GM10847 (cell line): ENCODE measurements around the gene FAIM.

Source experiments
- POLR2A ChIP-seq: IDR thresholded peaks from 2 replicates; pipeline ENCODE4 v1.6.1; 2011; ENCODE audit not compliant: insufficient read length; ENCODE audit errors: extremely low read depth

The FAIM gene, protein sequence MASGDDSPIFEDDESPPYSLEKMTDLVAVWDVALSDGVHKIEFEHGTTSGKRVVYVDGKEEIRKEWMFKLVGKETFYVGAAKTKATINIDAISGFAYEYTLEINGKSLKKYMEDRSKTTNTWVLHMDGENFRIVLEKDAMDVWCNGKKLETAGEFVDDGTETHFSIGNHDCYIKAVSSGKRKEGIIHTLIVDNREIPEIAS

DNA sequence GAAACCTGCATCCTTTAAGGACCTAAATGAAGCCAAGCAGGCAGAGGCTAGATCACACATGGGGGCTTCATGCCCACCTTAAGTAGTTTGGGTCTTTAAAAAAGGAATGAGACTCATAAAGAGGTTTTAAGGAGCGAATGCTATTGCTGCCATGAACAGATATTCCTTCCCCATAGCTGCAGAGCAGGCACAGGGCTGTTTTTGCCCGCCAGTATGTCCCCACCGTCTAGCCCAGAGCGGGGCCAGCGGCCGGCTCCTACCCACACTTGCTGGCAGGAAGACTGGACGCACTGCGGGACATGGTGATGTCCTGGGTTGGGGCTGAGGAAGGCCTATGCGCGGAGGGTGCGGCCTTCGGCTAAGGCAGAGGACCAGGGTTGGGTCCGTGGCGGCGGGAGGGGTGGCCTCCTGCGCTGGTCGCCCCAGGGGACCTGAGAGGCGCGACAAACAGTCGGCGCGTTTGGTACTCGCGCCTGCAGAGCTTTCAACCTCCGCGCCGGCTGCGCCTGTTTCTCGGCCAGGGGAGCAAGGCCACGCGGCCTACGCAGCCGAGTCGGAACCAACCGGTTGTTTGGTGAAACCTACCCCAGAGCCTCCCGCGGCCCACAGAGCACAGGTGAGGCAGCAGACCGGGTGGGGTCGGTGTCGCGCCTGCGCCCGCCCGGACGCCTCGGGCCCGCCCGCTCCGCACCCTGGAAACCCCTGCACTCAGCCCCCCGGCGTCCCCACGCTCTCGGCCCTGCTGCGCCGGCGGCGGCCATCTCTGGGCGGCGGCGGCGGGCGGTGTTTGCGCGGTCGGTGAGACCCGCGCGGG is at the start of gene FAIM:
Gene FAIM, plus strand, starts transcription at position 450 of the 814 bp plus-strand sequence. CDS start 10,956 bp downstream, outside the sequence.
- peak; percentile 49 for TF ChIP-seq POLR2A

DNA sequence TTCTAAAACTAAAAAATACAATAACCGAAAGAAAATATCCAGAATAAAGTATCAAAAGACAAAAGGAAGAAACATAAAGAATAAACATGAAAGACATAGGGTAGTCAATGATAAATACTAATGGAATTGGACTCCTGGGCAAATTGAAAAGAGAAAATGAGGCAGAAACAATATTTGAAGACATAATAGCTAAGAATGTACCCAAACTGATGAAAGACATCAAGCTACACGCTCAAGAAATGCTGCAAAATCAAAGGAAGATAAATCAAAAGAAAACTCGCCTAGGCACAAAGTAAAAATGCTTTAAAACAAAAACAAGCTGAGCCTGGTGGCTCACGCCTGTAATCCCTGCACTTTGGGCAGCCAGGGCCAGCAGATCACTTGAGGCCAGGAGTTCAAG is 49.4 kb upstream of the FAIM start:
- no peak for TF ChIP-seq POLR2A

DNA sequence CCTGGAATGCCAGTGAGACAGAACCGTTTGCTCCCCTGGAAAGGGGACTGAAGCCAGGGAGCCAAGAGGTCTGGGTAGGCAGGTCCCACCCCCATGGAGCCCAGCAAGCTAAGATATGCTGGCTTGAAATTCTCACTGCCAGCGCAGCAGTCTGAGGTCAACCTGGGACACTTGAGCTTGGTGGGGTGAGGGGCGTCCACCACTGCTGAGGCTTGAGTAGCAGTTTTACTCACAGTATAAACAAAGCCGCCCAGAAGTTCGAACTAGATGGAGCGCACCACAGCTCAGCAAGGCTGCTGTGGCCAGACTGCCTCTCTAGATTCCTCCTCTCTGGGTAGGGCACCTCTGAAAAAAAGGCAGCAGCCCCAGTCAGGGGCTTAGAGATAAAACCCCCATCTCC is 48.1 kb upstream of the FAIM start:
- TF ChIP-seq POLR2A = no peak

DNA sequence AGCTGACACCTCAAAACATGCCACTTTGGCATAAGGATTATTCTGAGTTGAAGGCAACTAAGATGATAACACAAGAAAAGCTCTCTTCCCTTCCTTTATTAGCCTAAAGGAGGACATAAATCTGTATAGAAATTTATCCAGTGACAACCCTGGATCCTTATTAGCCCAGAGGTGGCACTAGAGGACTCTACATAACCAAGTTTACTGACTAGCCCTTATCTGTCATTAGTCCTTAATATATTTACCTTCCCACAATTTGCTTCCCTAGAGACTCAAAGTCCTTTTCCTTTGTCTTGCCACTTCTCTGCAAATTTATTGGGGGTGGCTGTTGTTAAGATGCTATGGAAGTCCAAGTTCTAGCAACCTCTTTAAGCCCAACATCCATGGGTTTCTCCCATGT is 41.2 kb upstream of the FAIM start:
- TF ChIP-seq POLR2A = no peak

DNA sequence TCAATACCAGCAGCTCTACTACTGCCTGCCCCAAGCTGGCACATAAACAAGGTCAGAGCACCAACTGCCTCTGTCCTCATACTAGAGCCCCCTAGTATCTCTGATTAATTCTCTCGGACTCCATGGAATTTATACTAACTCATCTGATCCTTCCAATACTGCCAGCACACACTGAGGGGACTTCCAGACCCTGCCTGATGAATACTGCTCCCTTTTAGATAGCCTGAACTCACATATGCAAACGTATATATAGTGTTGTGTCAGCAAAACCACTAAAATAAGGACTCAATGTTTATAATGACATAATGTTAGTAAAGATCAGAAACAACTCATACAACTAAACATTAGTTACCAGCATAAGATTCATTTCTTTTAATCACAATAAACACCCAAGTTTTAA is 39.5 kb upstream of the FAIM start:
- TF ChIP-seq POLR2A = no peak

DNA sequence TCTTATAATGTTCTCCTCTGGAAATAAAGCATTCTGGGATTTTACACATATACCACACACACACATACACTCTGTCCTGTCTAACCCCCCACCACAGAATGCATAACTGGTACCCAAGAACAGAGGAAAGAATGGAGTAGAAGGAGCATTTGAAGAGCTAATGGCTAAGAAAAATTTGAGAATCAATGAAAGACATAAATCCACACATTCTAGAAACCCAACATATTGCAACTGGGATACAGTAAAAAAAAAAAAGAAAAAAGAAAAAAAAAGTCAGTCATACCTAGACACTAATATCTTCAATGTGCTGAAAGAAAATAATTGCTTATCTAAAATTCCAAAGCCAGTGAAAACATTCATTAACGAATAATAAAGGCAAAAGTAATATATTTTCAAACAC is 35.4 kb upstream of the FAIM start:
- no peak for TF ChIP-seq POLR2A

DNA sequence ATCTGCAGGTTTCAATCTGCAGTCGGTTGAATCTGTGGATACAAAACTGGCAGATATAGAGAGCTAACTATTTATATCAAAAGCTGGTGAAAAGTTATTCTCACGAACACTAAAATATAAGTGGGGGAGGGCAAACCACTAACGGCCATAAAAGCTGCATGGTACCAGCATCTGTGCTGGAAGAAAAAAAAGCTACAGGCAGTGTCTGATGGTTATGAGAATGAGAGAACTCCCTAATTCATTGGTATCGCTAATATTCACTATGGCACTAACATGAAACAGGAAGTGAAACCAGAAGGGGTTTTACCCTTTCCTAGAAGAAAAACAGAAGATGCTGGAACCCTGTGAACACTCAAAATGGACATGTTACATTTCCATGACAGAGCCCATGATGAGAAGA is 30.4 kb upstream of the FAIM start:
- TF ChIP-seq POLR2A = no peak

DNA sequence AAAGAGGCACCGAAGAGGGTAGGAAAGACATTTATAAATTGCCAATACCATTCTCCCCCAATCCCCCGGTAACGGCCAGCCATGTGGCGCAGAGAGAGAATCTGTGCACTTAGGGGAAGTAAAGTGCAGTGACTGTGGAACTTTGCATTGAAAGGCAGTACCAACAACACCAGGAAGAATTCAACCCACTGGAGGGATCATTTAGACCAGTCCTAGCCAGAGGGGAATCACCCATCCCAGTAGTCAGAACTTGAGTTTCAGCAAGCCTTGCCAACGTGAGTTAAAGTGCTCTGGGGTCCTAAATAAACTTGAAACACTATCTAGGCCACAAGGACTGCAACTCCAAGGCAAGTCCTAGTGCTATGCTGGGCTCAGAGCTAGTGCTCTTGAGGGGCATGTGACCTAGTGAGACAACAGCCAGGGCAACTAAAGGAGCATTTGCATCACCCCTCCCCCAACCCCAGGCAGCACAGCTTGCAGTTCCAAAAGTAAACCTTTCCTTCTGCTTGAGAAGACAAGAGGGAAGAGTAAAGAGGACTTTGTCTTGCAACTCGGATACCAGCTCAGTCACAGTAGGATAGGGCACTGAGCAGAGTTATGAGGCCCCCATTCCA is 29.5 kb upstream of the FAIM start:
- no peak for TF ChIP-seq POLR2A

DNA sequence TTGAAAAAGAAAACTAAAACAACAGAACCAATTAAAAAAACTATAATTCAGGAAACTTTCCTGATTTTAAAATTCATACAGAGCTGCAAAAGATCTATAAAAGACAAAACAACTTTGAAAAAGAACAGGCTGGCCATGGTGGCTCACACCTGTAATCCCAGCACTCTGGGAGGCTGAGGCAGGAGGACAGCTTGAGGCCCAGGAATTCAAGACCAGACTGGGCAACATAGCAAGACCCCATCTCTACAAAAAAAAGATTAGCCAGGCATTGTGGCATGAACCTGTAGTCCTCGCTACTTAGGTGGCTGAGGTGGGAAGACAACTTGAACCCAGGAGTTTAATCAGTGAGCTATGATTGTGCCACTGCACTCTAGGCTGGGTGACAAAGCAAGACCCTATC is 21.2 kb upstream of the FAIM start:
- TF ChIP-seq POLR2A = no peak

DNA sequence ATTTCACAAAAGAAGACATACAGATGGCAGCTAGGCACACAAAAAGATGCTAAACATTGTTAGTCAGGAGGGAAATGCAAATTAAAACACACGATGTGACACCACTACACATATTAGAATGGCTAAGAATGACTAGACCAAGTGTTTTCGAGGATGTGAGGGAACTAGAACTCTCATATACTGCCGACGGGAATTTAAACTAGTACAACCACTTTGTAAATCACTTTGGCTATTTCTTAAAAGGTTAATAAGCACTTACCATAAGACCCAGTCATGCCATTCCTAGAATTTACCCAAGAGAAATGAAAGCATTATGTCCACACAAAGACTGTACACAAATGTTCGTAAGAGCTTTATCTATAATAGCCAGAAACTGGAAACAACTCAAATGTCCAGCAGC is 20.1 kb upstream of the FAIM start:
- TF ChIP-seq POLR2A = no peak

DNA sequence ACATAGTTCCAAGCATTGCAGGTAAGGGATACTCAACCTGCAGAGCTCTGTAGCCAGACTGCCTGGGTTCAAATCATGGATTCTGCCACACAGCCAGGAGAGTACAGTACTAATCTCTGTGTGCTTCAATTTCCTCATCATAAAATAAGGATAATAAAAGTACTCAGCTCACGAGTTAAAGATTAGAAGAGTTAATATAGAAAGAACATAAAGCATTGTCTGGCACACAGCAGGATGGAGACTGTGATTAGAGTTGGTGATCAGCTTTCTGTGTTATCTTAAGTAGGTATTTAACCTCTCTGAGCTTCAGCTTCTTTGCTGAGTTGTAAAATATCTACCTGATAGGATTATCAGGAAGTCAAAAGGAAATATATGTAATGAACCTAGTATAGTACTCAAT is 17.2 kb upstream of the FAIM start:
- no peak for TF ChIP-seq POLR2A

DNA sequence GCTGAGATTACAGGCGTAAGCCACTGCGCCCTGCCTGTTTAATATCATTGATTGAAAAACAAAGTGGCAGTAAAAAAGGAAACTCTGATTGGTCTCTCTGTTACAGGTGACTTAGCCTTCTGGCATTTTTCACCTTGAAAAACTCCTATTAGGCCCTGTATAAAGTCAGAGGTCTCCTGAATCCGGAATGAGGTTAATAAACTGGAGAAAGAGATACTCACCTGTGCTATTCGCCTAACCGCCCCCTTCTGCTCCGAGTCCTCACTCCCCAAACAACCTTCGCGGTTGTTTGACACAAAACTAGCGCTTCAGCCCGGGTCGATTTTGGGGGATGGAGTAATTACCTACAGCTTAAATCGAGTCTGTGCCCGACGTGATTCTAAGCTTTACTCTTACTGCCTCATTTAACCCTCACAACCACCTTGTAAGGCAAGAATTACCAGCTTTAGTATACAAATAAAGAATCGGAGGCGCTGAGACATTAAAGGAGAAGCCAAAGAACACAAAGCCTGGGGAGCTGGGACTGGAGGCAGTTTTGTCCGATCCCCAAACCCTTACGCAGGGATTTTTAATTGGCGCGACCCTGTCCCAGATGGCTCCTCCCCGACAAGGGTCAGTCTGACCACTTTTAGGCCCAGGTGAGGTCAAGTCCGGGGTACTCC is 15.0 kb upstream of the FAIM start:
- TF ChIP-seq POLR2A = no peak

DNA sequence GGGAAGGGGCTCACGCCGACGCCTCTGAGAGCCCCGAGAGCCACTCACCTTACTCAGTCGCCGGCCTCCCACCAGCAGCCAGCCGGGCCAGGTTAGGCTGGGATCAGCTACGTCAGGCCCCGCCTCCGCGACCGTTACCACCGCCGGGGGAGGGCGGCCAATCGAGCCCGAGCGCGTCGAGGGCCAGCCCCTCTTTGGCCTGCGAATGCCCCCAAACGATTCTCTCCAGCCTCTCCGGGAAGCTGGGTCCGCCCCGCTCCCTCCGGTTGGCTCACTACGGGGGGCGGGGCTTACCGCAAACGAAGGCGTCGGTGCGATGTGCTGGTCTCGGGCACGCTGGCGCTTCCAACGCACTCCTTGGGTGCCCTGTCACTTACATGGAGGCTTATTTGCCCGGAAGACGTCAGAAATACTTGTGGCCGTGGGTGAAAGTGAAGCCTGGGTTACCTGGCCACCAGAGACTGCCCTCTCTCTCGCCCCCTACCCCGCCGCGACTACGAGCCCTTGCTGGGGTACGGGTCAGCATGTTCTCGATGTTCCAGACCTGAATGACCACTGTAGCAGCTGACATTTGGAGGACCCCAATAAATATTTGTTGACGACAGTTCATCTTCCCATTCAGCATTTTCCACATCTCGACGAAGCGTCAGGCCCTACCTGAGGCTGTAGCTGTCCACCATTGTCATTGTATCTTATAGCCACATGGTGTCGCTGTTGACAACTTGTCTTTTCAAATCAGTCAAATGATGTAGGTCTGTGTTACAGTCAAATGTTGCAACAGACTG is 14.2 kb upstream of the FAIM start, which contains the start of gene CEP70:
Gene CEP70, minus strand, starts transcription at position 111 of the 785 bp plus-strand sequence. CDS start 21,333 bp downstream, outside the sequence.
- peak; percentile 56 for TF ChIP-seq POLR2A

DNA sequence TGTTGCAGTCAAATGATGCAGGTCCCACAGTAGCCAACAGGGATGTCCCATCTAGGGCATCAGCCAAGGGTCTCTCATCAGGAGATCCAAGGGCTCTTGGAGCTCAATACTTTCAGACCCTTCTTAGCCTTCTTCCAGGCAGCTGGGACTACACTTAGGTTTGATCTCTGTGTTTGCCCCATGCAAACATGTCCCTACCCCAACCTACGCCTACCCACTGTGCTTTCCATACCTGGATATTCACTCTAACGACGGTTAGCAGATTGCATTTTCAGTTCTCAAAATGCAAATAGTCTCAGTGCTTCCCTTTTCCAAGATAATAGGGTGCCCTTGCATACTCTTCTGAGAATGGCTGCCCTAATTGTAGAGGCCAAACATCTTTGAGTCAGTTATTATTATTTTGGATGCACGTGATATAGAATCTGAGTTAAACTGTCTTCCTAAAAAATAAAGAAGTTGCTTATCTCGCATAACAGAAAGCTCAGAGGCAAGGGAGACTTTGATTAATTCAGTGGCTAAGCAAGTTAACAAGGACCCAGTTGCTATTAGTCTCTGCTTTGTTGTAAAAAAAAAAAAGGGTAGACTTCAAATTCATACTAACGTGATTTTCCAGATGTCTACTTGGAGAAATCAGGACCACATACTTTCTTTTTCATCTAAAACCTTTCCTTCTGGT is 13.5 kb upstream of the FAIM start:
- TF ChIP-seq POLR2A = no peak
